H1 (cell line): Measurements from ENCODE around the gene IGF2R. TPM values are rescaled to one million over a fixed set of nuclear protein-coding genes. Genes with fewer than 3 reads are reported as not detected.

ENCODE experiments used
- RFX5 ChIP-seq: IDR thresholded peaks from 2 replicates; pipeline ENCODE4 v1.6.1; 2011; ENCODE audit warnings: low read depth, low read length, improper control_type of control experiment, borderline replicate concordance
- polyA plus RNA-seq, 7 experiments: library from polyadenylated mRNA; depleted of rRNA in 3 of 7; stranded (reverse) in 5 of 7; unstranded in 2 of 7; fragments of >200 nt in 5 of 7; fragments of 200-250 nt in 2 of 7; gene quantifications; 1 replicate in 5 of 7; 2 replicates in 1 of 7; 4 replicates in 1 of 7; pipeline versions ENCODE4 v1.2.1 to v1.2.3, GENCODE V29; 2011 to 2013; ENCODE audit warnings: missing spikeins in 2 of 7, mixed read lengths in 2 of 7
- total RNA-seq: library from RNA; stranded (reverse); fragmentation: NEBNext Ultra II Directional; extraction: Animal tissue kit (Norgen Biotek cat#: 25700); gene quantifications from 2 replicates; pipeline ENCODE4 v1.2.1, GENCODE V29; 2021

IGF2R gene
- total and polyA plus RNA-seq, 2 of the 8 experiments (the other 6 are each of a cell fraction or from before 2014, with no cell fraction given) = 20.6 to 74.1 TPM

DNA sequence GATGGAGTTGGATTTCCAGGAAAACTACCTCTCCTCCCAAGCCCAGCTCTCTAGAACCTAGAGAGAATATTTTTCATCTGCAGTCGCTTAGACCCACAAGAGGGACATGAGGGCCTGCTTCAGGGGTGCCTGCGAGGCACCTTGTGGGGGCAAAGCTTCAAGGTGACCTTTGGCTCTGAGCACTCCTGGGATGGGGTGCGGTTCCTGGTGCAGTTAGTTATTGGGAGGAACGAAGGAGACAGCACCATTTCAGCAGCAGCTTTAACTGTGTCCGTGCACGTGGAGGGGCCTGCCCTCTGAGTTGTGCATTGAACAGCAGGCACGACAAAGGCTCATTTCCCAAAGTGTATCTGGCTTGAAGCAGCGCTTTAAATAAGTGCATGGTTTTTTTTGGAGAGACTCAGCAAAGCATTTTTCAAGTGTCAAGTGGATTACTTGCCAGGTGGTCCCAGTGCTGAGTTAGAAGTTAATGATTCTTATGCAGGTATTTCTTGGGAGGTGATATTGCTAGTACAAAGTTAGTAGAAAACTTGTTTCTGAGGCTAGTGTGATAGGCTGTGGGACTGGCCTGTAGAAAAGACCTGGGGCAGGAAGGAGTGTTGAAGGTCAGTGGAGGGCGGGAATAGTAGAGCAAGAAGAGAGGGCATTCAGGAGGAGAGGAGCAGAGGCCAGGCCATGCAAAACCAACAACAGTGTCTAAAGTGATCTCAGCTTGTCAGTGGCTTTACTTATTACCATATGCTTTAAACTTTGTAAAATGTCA lies 3.8 kb downstream of the IGF2R start (continued):
- no peak for TF ChIP-seq RFX5
